Measurements from ENCODE around the gene ZBTB7C.

GRCh38 chr18:48036641-48037421, 372.4 kb downstream of the ZBTB7C start:
- TF ChIP-seq CTCF (IDR thresholded peaks at IDR 0.05) (no peak), ZBTB33 (IDR thresholded peaks at IDR 0.05; ENCODE audit: borderline replicate concordance, low read depth) (no peak)

All from SK-N-SH (cell line).